ENCODE data around the gene CCDC112.

Gene CCDC112

DNA sequence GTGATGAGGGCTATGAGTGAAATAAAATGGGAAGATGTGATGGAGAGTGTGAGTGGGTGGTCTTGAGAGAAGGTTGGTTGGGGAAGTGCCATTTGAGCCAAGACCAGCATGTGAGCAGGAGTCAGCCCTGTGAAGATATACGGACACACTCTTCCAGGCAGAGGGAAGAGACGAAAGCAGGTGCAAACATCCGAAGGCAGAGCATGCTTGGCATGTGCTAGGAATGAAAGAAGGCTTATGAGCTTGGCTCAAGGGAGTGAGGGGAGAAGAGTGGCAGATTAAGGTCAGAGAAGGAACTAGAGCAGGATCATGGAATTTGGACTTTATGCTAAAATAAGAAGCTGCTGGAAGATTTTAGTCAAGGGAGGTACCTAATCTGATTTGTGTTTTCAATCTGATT, 23.6 kb upstream of the CCDC112 start:
- no peaks in the 10 kb centered on the region for H3K9me3 ChIP-seq (replicated peaks; ENCODE audit: insufficient read depth, low read length)
- no peak overlapping the region for H3K9ac ChIP-seq (ENCODE audit: low read length)
- H3K79me2 ChIP-seq (ENCODE audit: low read length) = no peaks in the 10 kb centered on the region
- no peak overlapping the region for H3K4me3 ChIP-seq (ENCODE audit: low read length)
- H3F3A ChIP-seq (ENCODE audit: insufficient read depth, low read length) = no peaks in the 10 kb centered on the region
- no peaks in the 10 kb centered on the region for H3K27me3 ChIP-seq (replicated peaks; ENCODE audit: insufficient read depth, low read length)
- TF ChIP-seq EZH2 (optimal IDR thresholded peaks at IDR 0.05; ENCODE audit: low read depth, low read length) (no peak), EZH2phosphoT487 (IDR thresholded peaks at IDR 0.05; ENCODE audit: low read length) (no peak)
- TF ChIP-seq, protein P1, sequence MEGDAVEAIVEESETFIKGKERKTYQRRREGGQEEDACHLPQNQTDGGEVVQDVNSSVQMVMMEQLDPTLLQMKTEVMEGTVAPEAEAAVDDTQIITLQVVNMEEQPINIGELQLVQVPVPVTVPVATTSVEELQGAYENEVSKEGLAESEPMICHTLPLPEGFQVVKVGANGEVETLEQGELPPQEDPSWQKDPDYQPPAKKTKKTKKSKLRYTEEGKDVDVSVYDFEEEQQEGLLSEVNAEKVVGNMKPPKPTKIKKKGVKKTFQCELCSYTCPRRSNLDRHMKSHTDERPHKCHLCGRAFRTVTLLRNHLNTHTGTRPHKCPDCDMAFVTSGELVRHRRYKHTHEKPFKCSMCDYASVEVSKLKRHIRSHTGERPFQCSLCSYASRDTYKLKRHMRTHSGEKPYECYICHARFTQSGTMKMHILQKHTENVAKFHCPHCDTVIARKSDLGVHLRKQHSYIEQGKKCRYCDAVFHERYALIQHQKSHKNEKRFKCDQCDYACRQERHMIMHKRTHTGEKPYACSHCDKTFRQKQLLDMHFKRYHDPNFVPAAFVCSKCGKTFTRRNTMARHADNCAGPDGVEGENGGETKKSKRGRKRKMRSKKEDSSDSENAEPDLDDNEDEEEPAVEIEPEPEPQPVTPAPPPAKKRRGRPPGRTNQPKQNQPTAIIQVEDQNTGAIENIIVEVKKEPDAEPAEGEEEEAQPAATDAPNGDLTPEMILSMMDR (IDR thresholded peaks at IDR 0.05; ENCODE audit: low read length) = no peak
- H4K20me1 ChIP-seq (ENCODE audit: insufficient read depth, low read length) = no peaks in the 10 kb centered on the region
- no peak for DNase-seq
- no peaks in the 10 kb centered on the region for H3K4me1 ChIP-seq (ENCODE audit: low read length)
- H3K36me3 ChIP-seq (replicated peaks; ENCODE audit: insufficient read depth, low read length) = no peaks in the 10 kb centered on the region
- no peak overlapping the region for H3K27ac ChIP-seq (ENCODE audit: low read length)
- no peaks in the 10 kb centered on the region for H3K9me2 ChIP-seq (replicated peaks; ENCODE audit: insufficient read depth, low read length)
- no peak overlapping the region for H2AFZ ChIP-seq (ENCODE audit: low read length)
- H3K4me2 ChIP-seq (ENCODE audit: low read depth, low read length) = no peak overlapping the region

DNA sequence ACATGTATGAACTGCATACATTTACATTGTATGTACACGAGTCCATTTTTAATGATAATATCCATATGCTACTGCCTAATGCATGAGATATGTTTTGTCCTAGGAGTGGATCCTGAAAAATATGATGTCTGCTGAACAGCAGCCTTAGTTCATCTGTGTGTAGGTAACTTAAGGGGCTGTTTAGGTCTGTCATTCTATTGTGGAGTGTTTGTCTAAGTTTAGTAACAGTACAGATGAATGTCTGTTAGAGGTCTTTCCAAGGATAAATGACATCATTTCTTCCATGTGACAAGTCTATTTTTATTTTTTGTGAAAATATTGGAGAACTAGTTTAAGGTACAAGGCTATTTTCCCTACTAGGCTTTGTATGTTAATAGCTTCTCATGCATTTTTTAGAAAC, 22.6 kb upstream of the CCDC112 start:
- TF ChIP-seq, protein P1 (IDR thresholded peaks at IDR 0.05; ENCODE audit: low read length) = no peak
- no peak for TF ChIP-seq EZH2phosphoT487 (IDR thresholded peaks at IDR 0.05; ENCODE audit: low read length)
- TF ChIP-seq EZH2 (optimal IDR thresholded peaks at IDR 0.05; ENCODE audit: low read depth, low read length) = no peak
- Histone ChIP-seq H3K27ac (ENCODE audit: low read length) (no peak overlapping the region), H3K27me3 (replicated peaks; ENCODE audit: insufficient read depth, low read length) (no peaks in the 10 kb centered on the region), H3K9me2 (replicated peaks; ENCODE audit: insufficient read depth, low read length) (no peaks in the 10 kb centered on the region), H3K4me3 (ENCODE audit: low read length) (no peak overlapping the region), H3K79me2 (ENCODE audit: low read length) (no peaks in the 10 kb centered on the region), H3F3A (ENCODE audit: insufficient read depth, low read length) (no peaks in the 10 kb centered on the region), H3K9ac (ENCODE audit: low read length) (no peak overlapping the region), H4K20me1 (ENCODE audit: insufficient read depth, low read length) (no peaks in the 10 kb centered on the region), H3K36me3 (replicated peaks; ENCODE audit: insufficient read depth, low read length) (no peaks in the 10 kb centered on the region), H3K4me1 (ENCODE audit: low read length) (no peaks in the 10 kb centered on the region), H3K9me3 (replicated peaks; ENCODE audit: insufficient read depth, low read length) (no peaks in the 10 kb centered on the region), H2AFZ (ENCODE audit: low read length) (no peak overlapping the region), H3K4me2 (ENCODE audit: low read depth, low read length) (no peak overlapping the region)
- no peak for DNase-seq

DNA sequence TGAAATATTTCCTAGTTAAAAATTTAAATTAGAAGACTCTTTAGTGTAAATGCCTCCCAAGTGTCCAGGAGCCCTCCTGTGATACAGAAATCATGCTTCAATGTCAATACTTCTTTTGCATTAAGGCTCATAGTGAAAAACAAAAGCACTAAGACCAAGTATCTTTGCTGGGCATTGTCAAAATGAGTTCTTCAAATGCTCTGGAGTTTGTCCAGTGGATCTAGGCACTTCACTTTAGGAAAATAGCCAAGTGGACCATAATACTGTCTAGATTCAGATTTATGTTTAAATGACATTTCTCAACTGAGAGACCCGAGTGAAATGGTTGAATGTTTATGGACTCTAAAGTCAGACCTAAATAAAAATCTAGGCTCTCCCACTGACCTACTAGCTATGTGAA, 21.3 kb upstream of the CCDC112 start:
- Histone ChIP-seq H3K9me2 (replicated peaks; ENCODE audit: insufficient read depth, low read length) (no peaks in the 10 kb centered on the region), H3K9ac (ENCODE audit: low read length) (no peak overlapping the region), H3K27me3 (replicated peaks; ENCODE audit: insufficient read depth, low read length) (no peaks in the 10 kb centered on the region), H3F3A (ENCODE audit: insufficient read depth, low read length) (no peaks in the 10 kb centered on the region), H3K79me2 (ENCODE audit: low read length) (no peaks in the 10 kb centered on the region), H3K36me3 (replicated peaks; ENCODE audit: insufficient read depth, low read length) (no peaks in the 10 kb centered on the region), H3K4me3 (ENCODE audit: low read length) (no peak overlapping the region), H3K9me3 (replicated peaks; ENCODE audit: insufficient read depth, low read length) (no peaks in the 10 kb centered on the region), H2AFZ (ENCODE audit: low read length) (no peak overlapping the region), H3K27ac (ENCODE audit: low read length) (no peak overlapping the region), H3K4me2 (ENCODE audit: low read depth, low read length) (no peak overlapping the region), H4K20me1 (ENCODE audit: insufficient read depth, low read length) (no peaks in the 10 kb centered on the region), H3K4me1 (ENCODE audit: low read length) (no peaks in the 10 kb centered on the region)
- DNase-seq = no peak
- TF ChIP-seq, protein P1 (IDR thresholded peaks at IDR 0.05; ENCODE audit: low read length) = no peak
- TF ChIP-seq EZH2 (optimal IDR thresholded peaks at IDR 0.05; ENCODE audit: low read depth, low read length) (no peak), EZH2phosphoT487 (IDR thresholded peaks at IDR 0.05; ENCODE audit: low read length) (no peak)

Data from MM.1S (cell line).